ENCODE measurements around the gene CALHM4.

Gene CALHM4

DNA sequence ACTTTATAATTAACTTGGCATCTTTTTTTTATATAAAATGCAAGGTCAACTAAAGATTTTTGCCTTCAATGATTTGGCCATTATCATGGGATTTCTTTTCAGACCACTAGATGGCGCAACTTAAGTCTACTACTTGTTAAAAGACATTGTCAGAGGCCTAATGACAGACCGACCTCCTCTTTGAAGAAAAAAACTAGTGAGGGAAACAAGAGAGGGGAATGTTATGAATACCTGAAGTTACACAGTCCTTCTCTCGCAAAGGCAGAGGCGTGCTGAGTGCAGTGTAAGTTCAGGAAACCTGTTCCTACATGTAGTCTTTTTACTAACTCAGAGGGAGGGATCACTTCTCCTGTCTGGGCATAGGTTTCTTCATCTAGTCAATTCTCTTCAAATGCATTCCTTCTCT lies 17.3 kb upstream of the CALHM4 start:
- DNase-seq (ENCODE audit: low read depth in 2 of 3, low spot score in 2 of 3), result no peak

- DNase-seq (ENCODE audit: low read depth in 2 of 3, low spot score in 2 of 3), result no peak
Observed at GRCh38 chr6:116542426-116542825, 11.1 kb upstream of the CALHM4 start.

GRCh38 chr6:116543149-116543548 lies 10.4 kb upstream of the CALHM4 start:
- DNase-seq (ENCODE audit: low read depth in 2 of 3, low spot score in 2 of 3), result no peak

DNA sequence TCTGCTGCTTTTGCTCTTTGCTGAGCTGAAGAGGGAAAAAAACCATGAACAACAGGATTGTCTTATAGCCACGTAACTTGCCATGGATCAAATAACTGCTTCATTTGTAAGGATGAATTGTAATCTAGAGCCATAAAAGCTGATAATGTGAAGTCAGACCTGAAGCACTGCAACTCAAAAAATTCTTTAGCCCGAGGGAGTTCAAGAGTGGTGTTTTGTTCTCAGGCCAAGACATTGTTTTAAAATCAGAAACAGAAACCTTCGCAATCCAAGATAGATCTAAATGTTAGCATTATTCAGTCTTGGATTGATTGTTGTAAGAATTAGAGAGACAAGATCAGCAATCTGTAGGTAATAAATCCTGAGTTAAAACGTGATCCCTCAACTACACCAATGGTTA lies 7.9 kb upstream of the CALHM4 start, which contains the start of gene TRAPPC3L:
TRAPPC3L (minus strand) TSS at position 34 of the 400 bp plus-strand sequence. CDS start 170 bp downstream, outside the sequence.
- no peak for DNase-seq (ENCODE audit: low read depth in 2 of 3, low spot score in 2 of 3)

DNA sequence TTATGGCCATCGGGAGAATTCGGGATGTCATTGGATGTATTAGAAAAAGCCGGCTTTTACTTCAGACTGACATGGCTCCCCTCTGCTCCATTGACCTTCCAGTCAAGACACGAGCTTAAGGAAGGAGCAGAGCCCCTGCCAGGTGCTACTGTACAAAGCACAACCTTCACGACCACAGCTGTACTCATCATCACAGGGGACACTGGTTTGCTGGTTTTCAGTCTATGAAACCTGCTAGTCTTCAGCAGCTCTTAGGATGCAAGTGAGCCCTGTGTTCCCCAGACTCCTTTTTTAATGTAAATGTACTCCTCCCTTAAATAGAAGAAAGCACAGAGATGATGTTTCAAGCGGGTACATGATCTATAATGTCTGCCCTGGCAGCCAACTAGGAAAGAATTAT lies 6.2 kb upstream of the CALHM4 start:
- no peak for DNase-seq (ENCODE audit: low read depth in 2 of 3, low spot score in 2 of 3)

- no peak for DNase-seq (ENCODE audit: low read depth in 2 of 3, low spot score in 2 of 3)
Observed at GRCh38 chr6:116550796-116551195, 2.8 kb upstream of the CALHM4 start.

- no peak for DNase-seq (ENCODE audit: low read depth in 2 of 3, low spot score in 2 of 3)
Observed at GRCh38 chr6:116556065-116556464, 2.5 kb downstream of the CALHM4 start.

- DNase-seq (ENCODE audit: low read depth in 2 of 3, low spot score in 2 of 3), result no peak
Observed at GRCh38 chr6:116556814-116557415, 3.4 kb downstream of the CALHM4 start.

- DNase-seq (ENCODE audit: low read depth in 2 of 3, low spot score in 2 of 3), result no peak
Observed at GRCh38 chr6:116557893-116558292, 4.3 kb downstream of the CALHM4 start.

DNA sequence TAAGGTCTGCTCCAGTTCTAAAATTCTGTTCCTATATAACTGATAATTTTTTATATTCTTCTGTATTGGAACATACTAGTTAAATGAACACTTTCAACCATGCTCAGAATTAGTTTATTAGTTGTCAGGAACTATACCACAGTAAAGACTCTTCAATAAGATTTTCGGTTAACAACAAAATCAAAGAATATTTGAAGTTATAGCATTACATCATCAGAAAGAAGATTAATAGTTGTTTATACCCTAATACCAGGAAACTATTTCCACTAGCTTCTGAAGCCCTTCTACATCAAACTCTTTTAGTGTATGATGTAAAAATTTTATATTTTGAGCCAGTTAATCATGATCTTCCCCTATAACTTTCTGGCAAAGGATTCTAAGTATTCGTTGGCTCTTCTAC lies 6.6 kb downstream of the CALHM4 start:
- DNase-seq (ENCODE audit: low read depth in 2 of 3, low spot score in 2 of 3), result no peak

DNA sequence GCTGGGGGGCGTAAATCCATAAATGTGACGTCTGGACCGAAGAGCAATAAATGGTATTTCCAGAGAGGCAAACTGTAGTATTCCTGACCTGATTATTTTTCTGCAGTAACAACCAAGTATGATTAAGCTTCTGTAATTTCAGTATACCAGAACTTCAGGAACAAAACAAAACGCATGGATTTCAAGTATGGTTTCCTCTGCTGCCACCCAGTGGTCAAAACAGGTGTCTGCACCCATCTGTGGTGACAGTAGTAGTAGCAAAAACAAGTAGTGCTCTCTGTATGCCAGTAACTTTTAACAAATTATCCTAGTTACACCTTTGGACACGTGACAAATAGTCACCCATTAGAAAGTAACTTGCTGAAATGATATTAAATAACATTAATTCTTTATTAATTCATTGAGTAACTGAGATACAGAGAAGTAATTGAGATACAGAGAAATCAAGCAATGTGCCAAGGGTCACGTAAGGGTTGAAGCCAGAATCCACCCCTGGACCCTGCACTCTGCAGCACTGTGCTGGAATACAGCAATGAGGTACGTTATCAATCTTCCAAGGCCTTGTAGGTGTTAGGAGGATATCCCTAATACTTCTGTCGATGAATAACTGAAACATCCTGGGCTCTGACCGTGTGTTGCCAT lies 7.9 kb downstream of the CALHM4 start:
- no peak for DNase-seq (ENCODE audit: low read depth in 2 of 3, low spot score in 2 of 3)

GRCh38 chr6:116562019-116562403 lies 8.5 kb downstream of the CALHM4 start:
- no peak for DNase-seq (ENCODE audit: low read depth in 2 of 3, low spot score in 2 of 3)

DNA sequence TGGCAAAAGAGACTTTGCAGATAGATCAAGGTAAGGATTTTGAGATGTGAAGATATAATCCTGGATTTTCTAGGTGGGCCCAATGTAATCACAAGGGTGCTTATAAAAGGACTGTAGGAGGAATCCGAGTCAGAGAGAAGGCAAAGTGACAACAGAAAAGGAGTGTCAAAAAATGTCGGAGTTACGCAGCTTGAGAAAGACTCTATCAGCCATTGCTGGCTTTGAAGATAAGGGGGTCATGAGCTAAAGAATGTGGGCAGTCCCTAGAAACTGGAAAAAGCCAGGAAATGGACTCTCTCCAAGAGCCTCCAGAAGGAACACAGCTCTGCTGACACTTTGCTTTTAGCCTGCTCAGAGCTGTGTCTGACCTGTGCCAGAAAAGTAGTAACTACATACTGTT lies 9.1 kb downstream of the CALHM4 start:
- no peak for DNase-seq (ENCODE audit: low read depth in 2 of 3, low spot score in 2 of 3)

DNA sequence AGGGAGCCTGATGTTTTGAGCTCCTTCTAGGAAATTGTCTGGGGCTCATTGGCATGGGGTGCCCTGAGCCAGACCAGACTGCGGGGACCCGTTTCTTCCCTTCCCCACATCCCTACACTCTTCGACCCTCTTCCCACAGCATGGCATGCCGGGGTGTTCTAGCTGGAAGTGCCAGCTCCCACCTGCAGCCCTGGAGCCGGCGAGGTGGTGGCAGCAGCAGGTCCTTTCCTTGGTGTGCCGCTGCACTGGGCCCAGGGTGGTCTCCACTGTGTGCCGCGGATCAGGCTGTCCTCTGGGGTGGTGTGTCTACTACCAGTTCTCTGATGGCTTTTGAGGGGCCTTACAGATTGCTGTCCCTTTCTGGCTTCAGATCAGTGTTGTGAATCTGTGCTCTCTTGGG lies 10.3 kb downstream of the CALHM4 start:
- no peak for DNase-seq (ENCODE audit: low read depth in 2 of 3, low spot score in 2 of 3)

- DNase-seq (ENCODE audit: low read depth in 2 of 3, low spot score in 2 of 3), result no peak
Observed at GRCh38 chr6:116564311-116564710, 10.8 kb downstream of the CALHM4 start.

GRCh38 chr6:116564921-116565872 lies 11.6 kb downstream of the CALHM4 start:
- DNase-seq (ENCODE audit: low read depth in 2 of 3, low spot score in 2 of 3), result no peak

DNA sequence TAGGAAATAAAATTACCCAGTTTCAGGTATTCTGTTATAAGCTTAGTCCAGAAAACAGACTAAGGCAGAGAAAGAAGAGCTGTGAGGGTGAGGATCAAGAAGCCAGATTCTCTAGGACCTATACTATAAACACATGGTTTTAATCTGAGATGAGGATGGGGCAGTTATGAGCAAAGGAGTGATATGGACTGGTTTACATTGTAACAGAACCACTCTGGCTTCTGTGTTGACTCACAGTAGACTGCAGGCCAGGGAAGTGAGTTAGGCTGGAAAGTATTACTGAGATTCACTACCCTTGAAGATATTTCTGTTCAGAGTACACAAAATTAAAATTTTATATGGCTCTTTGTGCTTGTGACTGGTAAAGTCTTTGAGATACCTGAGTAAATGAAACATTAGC lies 14.6 kb downstream of the CALHM4 start:
- no peak for DNase-seq (ENCODE audit: low read depth in 2 of 3, low spot score in 2 of 3)

DNA sequence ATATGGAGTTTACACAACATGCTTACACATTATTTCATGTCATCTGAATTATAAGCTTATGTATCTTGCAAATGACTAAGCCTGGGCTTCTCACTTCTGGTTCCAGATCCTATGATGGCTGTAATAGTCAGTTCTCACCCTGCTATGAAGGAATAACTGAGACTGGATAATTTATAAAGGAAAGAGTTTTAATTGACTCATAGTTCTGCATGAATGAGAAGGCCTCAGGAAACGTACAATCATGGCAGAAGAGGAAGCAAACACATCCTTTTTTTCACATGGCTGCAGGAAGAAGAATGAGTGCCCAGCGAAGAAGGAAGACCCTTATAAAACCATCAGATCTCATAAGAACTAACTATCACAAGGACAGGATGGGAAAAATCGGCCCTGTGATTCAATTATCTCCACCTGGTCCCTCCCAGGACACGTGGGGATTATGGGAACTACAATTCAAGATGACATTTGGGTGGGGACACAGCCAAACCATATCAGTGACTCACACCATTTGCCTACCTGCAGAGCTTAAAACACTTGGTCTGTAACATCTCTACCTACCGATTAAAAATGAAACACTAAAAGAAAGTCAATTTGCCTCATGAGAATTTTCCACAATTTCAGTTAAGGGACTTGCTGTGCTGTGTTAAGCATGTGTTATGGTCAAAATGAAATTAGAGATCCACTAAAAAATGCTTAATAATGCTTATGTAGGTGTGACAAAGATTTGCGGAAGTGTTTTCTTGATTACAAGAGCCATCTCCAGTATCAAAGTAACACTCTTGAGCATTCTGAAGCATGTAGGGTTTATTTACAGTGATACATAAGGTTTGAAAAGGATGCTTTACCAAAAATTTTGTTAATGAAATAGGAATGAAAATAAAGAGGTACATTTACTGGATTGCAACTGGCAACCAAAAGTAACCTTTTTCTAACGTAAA lies 15.5 kb downstream of the CALHM4 start:
- DNase-seq (ENCODE audit: low read depth in 2 of 3, low spot score in 2 of 3), result no peak

DNA sequence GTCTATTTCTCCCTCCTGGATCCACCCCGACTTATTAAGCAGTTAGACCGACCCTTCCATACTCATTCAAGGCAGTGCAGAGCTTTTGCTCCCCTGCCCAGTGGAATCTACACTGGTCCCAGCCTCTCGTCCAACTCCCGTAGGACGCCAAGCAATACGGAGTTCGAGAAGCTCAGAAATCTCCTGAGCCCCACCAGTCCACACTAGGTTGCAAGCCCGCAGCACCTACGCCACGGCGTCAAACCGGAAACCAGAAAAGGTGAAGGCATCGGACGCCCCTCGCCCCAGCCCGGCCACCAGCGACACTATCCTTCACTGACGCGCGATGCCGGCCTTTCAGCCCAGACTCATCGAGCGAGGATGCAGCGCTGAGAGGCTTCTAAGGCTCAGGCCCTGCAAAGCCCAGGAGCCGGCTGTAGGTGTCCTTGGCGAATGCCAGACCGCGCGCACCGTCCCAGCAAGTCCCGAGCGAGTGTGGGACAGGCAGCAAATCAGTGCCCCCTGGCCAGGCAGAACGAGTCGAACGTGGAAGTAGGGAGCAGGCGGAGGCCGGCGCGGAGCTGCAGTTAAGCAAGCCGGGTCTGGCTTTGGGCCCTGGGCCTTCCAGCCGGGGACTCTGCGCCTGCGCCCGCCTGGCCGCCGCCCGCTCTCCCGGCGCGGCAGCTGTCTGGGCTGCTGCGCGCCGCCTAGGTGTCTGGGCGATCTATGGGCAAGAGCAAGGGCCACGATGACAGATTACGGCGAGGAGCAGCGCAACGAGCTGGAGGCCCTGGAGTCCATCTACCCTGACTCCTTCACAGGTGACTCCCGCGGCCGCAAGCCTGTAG lies 17.5 kb downstream of the CALHM4 start, which contains the start of gene RWDD1:
RWDD1 (plus strand) TSS at position 649 of the 827 bp plus-strand sequence; CDS start at position 728, 79 bp downstream.
- peak; percentile 85 to 94 (median 91) for DNase-seq (ENCODE audit: low read depth in 2 of 3, low spot score in 2 of 3)

- no peak for DNase-seq (ENCODE audit: low read depth in 2 of 3, low spot score in 2 of 3)
Observed at GRCh38 chr6:116571683-116572000, 18.1 kb downstream of the CALHM4 start.
